Transverse colon (tissue), 4 donors: ENCODE measurements around the gene THSD7A.

Source experiments
- CTCF ChIP-seq, 5 experiments: fragments of 200-600 bp in 3 of 5; fragments of 450-650 bp in 2 of 5; sonication (generic) in 3 of 5; IDR thresholded peaks; 1 replicate in 2 of 5; 2 replicates in 3 of 5; pipeline ENCODE4 v1.5.1; 2016 to 2017; ENCODE audit warnings: antibody characterized with exemption in 5 of 5, inconsistent platforms in 3 of 5, mild to moderate bottlenecking in 2 of 5, moderate library complexity in 1 of 5
- EP300 ChIP-seq: sonication (generic); formaldehyde crosslinking; IDR thresholded peaks from one replicate; pipeline ENCODE4 v1.6.1; 2017; ENCODE audit warnings: antibody characterized with exemption, low read depth
- POLR2A ChIP-seq: fragments of 450-650 bp; IDR thresholded peaks from one replicate; pipeline ENCODE4 v1.6.1; 2016; ENCODE audit warnings: antibody characterized with exemption, mild to moderate bottlenecking, moderate library complexity
- POLR2AphosphoS5 ChIP-seq, 3 donors: sonication (generic); formaldehyde crosslinking; IDR thresholded peaks; one replicate each; pipeline ENCODE4 v1.6.1; 2016; ENCODE audit warnings: antibody characterized with exemption in 3 of 3

- TF ChIP-seq CTCF (IDR thresholded peaks at IDR 0.05): no peak
- TF ChIP-seq EP300: no peak
- TF ChIP-seq POLR2AphosphoS5 (IDR thresholded peaks at IDR 0.05): no peak
- TF ChIP-seq POLR2A: no peak
Observed at GRCh38 chr7:11345621-11346020, 486.4 kb downstream of the THSD7A start.
